H9 (cell line): ENCODE measurements around the gene HS6ST2. TPM values are rescaled to one million over a fixed set of nuclear protein-coding genes. Genes with fewer than 3 reads are reported as not detected.

ENCODE experiments used
- DNase-seq: peaks from one replicate; pipeline ENCODE4 v3.0.0-alpha.2; 2017
- H2AFZ ChIP-seq: one replicate; pipeline ENCODE4 v1.6.1; 2013; ENCODE audit warnings: mild to moderate bottlenecking, low read length, control low read depth, moderate library complexity
- H2AK5ac ChIP-seq: 2 replicates; pipeline ENCODE4 v1.6.1; 2013; ENCODE audit warnings: low read length, control low read depth, mixed read lengths; ENCODE audit not compliant: insufficient read length
- H2BK120ac ChIP-seq: one replicate; pipeline ENCODE4 v1.6.1; 2013; ENCODE audit warnings: low read depth, mild to moderate bottlenecking, low read length, control low read depth, inconsistent platforms; ENCODE audit not compliant: poor library complexity, severe bottlenecking
- H2BK12ac ChIP-seq: 2 replicates; pipeline ENCODE4 v1.6.1; 2013; ENCODE audit warnings: low read length, control low read depth, mixed read lengths, low read depth; ENCODE audit not compliant: insufficient read length
- H2BK15ac ChIP-seq: 2 replicates; pipeline ENCODE4 v1.6.1; 2013; ENCODE audit warnings: low read depth, low read length, control low read depth
- H2BK20ac ChIP-seq: one replicate; pipeline ENCODE4 v1.6.1; 2013; ENCODE audit warnings: low read depth, mild to moderate bottlenecking, low read length, control low read depth, inconsistent platforms; ENCODE audit not compliant: poor library complexity, severe bottlenecking
- H2BK5ac ChIP-seq: 2 replicates; pipeline ENCODE4 v1.6.1; 2013; ENCODE audit warnings: low read length, control low read depth, mixed read lengths; ENCODE audit not compliant: insufficient read length
- H3K14ac ChIP-seq: 2 replicates; pipeline ENCODE4 v1.6.1; 2013; ENCODE audit warnings: low read length, control low read depth; ENCODE audit not compliant: insufficient read depth
- H3K18ac ChIP-seq: 2 replicates; pipeline ENCODE4 v1.6.1; 2013; ENCODE audit warnings: low read depth, mild to moderate bottlenecking, mixed read lengths, low read length, control low read depth; ENCODE audit not compliant: insufficient read length
- H3K23ac ChIP-seq: 2 replicates; pipeline ENCODE4 v1.6.1; 2013; ENCODE audit warnings: low read length, control low read depth, mixed read lengths, low read depth; ENCODE audit not compliant: insufficient read length
- H3K23me2 ChIP-seq: 2 replicates; pipeline ENCODE4 v1.6.1; 2013; ENCODE audit warnings: low read depth, mild to moderate bottlenecking, mixed read lengths, low read length, control low read depth; ENCODE audit not compliant: insufficient read length, poor library complexity, severe bottlenecking
- H3K27ac ChIP-seq: 2 replicates; pipeline ENCODE4 v1.5.1; 2013; ENCODE audit warnings: low read length, control low read depth, mixed read lengths, low read depth; ENCODE audit not compliant: insufficient read length
- H3K27me3 ChIP-seq: 2 replicates; pipeline ENCODE4 v1.6.1; 2013; ENCODE audit warnings: low read length, control low read depth, inconsistent platforms; ENCODE audit not compliant: insufficient read depth
- H3K4ac ChIP-seq: 2 replicates; pipeline ENCODE4 v1.6.1; 2013; ENCODE audit warnings: low read depth, mild to moderate bottlenecking, control low read depth, inconsistent platforms, low read length, moderate library complexity
- H3K4me1 ChIP-seq: 2 replicates; pipeline ENCODE4 v1.6.1; 2013; ENCODE audit warnings: low read length, control low read depth, inconsistent platforms; ENCODE audit not compliant: insufficient read depth
- H3K4me2 ChIP-seq: 2 replicates; pipeline ENCODE4 v1.6.1; 2013; ENCODE audit warnings: low read length, control low read depth, mixed read lengths; ENCODE audit not compliant: insufficient read length, insufficient read depth
- H3K56ac ChIP-seq: 2 replicates; pipeline ENCODE4 v1.6.1; 2013; ENCODE audit warnings: low read depth, mild to moderate bottlenecking, mixed read lengths, low read length, control low read depth; ENCODE audit not compliant: insufficient read length
- H3K79me1 ChIP-seq: 2 replicates; pipeline ENCODE4 v1.6.1; 2013; ENCODE audit warnings: low read depth, mild to moderate bottlenecking, moderate library complexity, low read length, control low read depth, inconsistent platforms; ENCODE audit not compliant: insufficient read depth, poor library complexity, severe bottlenecking
- H3K79me2 ChIP-seq: 2 replicates; pipeline ENCODE4 v1.6.1; 2013; ENCODE audit warnings: low read length, control low read depth, inconsistent platforms; ENCODE audit not compliant: insufficient read depth
- H3K9ac ChIP-seq: 2 replicates; pipeline ENCODE4 v1.6.1; 2013; ENCODE audit warnings: low read length, control low read depth, mixed read lengths; ENCODE audit not compliant: insufficient read length; ENCODE audit errors: extremely low read depth
- H3K9me3 ChIP-seq: one replicate; pipeline ENCODE4 v1.6.1; 2013; ENCODE audit warnings: low read depth, low read length, inconsistent platforms; ENCODE audit not compliant: control insufficient read depth
- H3T11ph ChIP-seq: one replicate; pipeline ENCODE4 v1.6.1; 2013; ENCODE audit warnings: mild to moderate bottlenecking, low read length, control low read depth, inconsistent platforms
- H4K20me1 ChIP-seq: one replicate; pipeline ENCODE4 v1.6.1; 2013; ENCODE audit not compliant: control insufficient read depth, insufficient read length, insufficient read depth
- H4K5ac ChIP-seq: 2 replicates; pipeline ENCODE4 v1.6.1; 2013; ENCODE audit warnings: low read depth, mild to moderate bottlenecking, mixed read lengths, low read length, control low read depth; ENCODE audit not compliant: insufficient read length
- H4K8ac ChIP-seq: replicated peaks from 2 replicates; pipeline ENCODE4 v1.6.1; 2013; ENCODE audit warnings: low read length, control low read depth, mixed read lengths, low read depth; ENCODE audit not compliant: insufficient read length
- H4K91ac ChIP-seq: 2 replicates; pipeline ENCODE4 v1.6.1; 2013; ENCODE audit warnings: low read depth, mild to moderate bottlenecking, moderate library complexity, mixed read lengths, low read length, control low read depth; ENCODE audit not compliant: insufficient read length
- H3K27ac Mint-ChIP-seq, 3 experiments: 2 replicates in 2 of 3; 3 replicates in 1 of 3; pipeline ENCODE4 v1.8.0; 2020 to 2021; ENCODE audit warnings: mixed read lengths in 3 of 3, mild to moderate bottlenecking in 1 of 3, moderate library complexity in 1 of 3
- H3K27me3 Mint-ChIP-seq: 2 replicates; pipeline ENCODE4 v1.8.0; 2021; ENCODE audit warnings: low read depth, mild to moderate bottlenecking, moderate library complexity, mixed read lengths
- H3K36me3 Mint-ChIP-seq, 3 experiments: 2 replicates in 2 of 3; 3 replicates in 1 of 3; pipeline ENCODE4 v1.8.0; 2020 to 2021; ENCODE audit warnings: low read depth in 3 of 3, mixed read lengths in 3 of 3; ENCODE audit not compliant: insufficient read depth in 1 of 3
- H3K4me1 Mint-ChIP-seq, 2 experiments: 2 replicates each; pipeline ENCODE4 v1.8.0; 2020; ENCODE audit warnings: mixed read lengths in 2 of 2
- H3K4me3 Mint-ChIP-seq, 2 experiments: 2 replicates in 1 of 2; 3 replicates in 1 of 2; pipeline ENCODE4 v1.8.0; 2020 to 2021; ENCODE audit warnings: mild to moderate bottlenecking in 2 of 2, mixed read lengths in 2 of 2, moderate library complexity in 1 of 2
- H3K9me3 Mint-ChIP-seq, 2 experiments: 2 replicates in 1 of 2; 3 replicates in 1 of 2; pipeline ENCODE4 v1.8.0; 2020; ENCODE audit warnings: mild to moderate bottlenecking in 2 of 2, mixed read lengths in 2 of 2, moderate library complexity in 1 of 2
- WGBS: extraction: QIAGEN DNeasy Blood & Tissue Kit; methylation state at CpG from one replicate; pipeline ENCODE4 v1.1.7; 2013; ENCODE audit warnings: missing lambda C conversion rate, low lambda C conversion rate, mixed read lengths; ENCODE audit not compliant: insufficient read length; ENCODE audit errors: extremely low coverage; 5-methylcytosine and 5-hydroxymethylcytosine counted together
- total RNA-seq: library from RNA; stranded (reverse); gene quantifications from 2 replicates; pipeline ENCODE4 v1.2.1, GENCODE V29; 2021
- TF ChIP-seq, protein P1 (sequence below): fragments of 200-600 bp; sonication (generic); conservative IDR thresholded peaks from 3 replicates; pipeline ENCODE4 v1.8.0; 2021; ENCODE audit warnings: antibody characterized with exemption, mild to moderate bottlenecking

Gene HS6ST2
- total RNA-seq, 1 experiment from 2014 or later, result 4.8 TPM

DNA sequence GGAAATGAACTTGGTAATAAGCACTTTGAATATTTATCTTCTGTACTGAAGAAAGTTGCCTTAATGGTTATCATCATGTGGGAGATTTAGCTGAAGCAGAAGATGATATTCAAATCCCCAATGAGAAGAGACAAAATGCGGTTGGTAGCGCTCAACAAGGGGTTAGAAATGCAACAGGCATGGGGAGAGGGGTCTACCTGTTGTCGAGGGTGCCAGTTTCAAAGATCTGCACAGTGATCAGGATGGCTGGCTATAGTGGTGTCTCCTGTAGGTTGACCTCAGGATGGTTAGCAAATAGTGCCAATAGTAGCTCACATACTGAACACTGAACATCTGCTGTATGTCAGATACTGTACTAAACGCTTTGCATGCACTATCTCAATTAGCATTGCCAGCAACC, 7.0 kb upstream of the HS6ST2 start:
- no peak overlapping the region for H3K23ac ChIP-seq
- H3K4me3 Mint-ChIP-seq, result no peak overlapping the region
- no peaks in the 10 kb centered on the region for H3K23me2 ChIP-seq
- no peak overlapping the region for H3T11ph ChIP-seq
- no peak overlapping the region for H4K5ac ChIP-seq
- no peak overlapping the region for H3K9ac ChIP-seq
- no peak overlapping the region for H3K56ac ChIP-seq
- no peak overlapping the region for H4K91ac ChIP-seq
- no peak for DNase-seq
- no peak overlapping the region for H2BK120ac ChIP-seq
- no peak overlapping the region for H3K18ac ChIP-seq
- TF ChIP-seq, protein P1, sequence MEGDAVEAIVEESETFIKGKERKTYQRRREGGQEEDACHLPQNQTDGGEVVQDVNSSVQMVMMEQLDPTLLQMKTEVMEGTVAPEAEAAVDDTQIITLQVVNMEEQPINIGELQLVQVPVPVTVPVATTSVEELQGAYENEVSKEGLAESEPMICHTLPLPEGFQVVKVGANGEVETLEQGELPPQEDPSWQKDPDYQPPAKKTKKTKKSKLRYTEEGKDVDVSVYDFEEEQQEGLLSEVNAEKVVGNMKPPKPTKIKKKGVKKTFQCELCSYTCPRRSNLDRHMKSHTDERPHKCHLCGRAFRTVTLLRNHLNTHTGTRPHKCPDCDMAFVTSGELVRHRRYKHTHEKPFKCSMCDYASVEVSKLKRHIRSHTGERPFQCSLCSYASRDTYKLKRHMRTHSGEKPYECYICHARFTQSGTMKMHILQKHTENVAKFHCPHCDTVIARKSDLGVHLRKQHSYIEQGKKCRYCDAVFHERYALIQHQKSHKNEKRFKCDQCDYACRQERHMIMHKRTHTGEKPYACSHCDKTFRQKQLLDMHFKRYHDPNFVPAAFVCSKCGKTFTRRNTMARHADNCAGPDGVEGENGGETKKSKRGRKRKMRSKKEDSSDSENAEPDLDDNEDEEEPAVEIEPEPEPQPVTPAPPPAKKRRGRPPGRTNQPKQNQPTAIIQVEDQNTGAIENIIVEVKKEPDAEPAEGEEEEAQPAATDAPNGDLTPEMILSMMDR, result no peak
- no peak overlapping the region for H3K14ac ChIP-seq
- no peaks in the 10 kb centered on the region for H3K79me1 ChIP-seq
- peaks cover 27% of the 10 kb centered on the region for H3K27me3 Mint-ChIP-seq
- H3K4me1 Mint-ChIP-seq, result peaks cover 26 to 27% of the 10 kb centered on the region in 2 experiments
- H4K8ac ChIP-seq, result no peak overlapping the region
- H3K9me3 Mint-ChIP-seq, result no peaks in the 10 kb centered on the region
- H3K4me1 ChIP-seq, result peaks cover 13% of the 10 kb centered on the region; the same call in 1 of the 2 replicates
- no peaks in the 10 kb centered on the region for H4K20me1 ChIP-seq
- H2BK5ac ChIP-seq, result no peak overlapping the region
- H3K4me2 ChIP-seq, result no peak overlapping the region
- H2BK15ac ChIP-seq, result no peak overlapping the region
- no peak overlapping the region for H3K27ac Mint-ChIP-seq
- WGBS, result no CpG with 5 or more reads among the region's 4 CpGs
- H3K27me3 ChIP-seq, result peaks cover under 1% of the 10 kb centered on the region; the same call in 1 of the 2 replicates
- no peaks in the 10 kb centered on the region for H3K36me3 Mint-ChIP-seq
- no peaks in the 10 kb centered on the region for H3K9me3 ChIP-seq
- no peak overlapping the region for H2BK12ac ChIP-seq
- no peak overlapping the region for H3K27ac ChIP-seq
- no peak overlapping the region for H2AK5ac ChIP-seq
- H2BK20ac ChIP-seq, result no peak overlapping the region
- no peak overlapping the region for H2AFZ ChIP-seq
- no peak overlapping the region for H3K4ac ChIP-seq
- no peaks in the 10 kb centered on the region for H3K79me2 ChIP-seq
